Posterior cingulate gyrus (tissue), 11 donors: Measurements from ENCODE around the gene PDIA2.

Experiments used
- DNase-seq, 10 donors: peaks; one replicate each; pipeline versions ENCODE4 v3.0.0 to v3.0.0-alpha.2; 2020 to 2021; ENCODE audit warnings: mixed read lengths in 3 of 10
- intact Hi-C: fragments of 100-400 bp; cut with DNase I; formaldehyde crosslinking; loops from one replicate; pipeline ENCODE4 v1.15.1; 2023

Gene PDIA2

GRCh38 chr16:291539-291938, 8.6 kb downstream of the PDIA2 start:
- intact Hi-C loops, result no loop called here
- no peak for DNase-seq

GRCh38 chr16:293043-293775, 10.2 kb downstream of the PDIA2 start:
- DNase-seq, result peak in 1 of 10 donors; percentile 85
- intact Hi-C loops, result no loop called here

DNA sequence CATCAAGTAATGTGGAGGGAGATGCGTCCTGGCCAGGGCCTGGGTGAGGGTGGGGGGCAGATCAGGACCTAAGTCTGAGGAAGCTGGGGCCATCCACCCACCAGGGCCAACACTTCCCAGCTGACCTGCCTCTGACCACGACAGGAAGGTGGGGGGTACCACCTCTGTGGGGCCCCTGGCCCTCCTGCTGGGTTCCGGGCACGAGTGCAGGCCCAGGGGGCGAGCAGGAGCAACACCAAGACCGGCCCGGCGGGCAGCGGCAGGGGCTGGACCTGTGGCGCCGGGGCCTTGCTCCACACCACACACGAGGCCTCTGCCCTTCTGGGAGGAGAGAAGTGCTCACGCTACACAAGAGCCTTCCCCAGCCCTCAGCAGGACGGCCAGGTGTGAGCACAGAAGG, 13.3 kb downstream of the PDIA2 start:
- DNase-seq, result no peak
- intact Hi-C loops, result no loop called here

- intact Hi-C loops, result no loop called here
- peak in 1 of 10 donors; percentile 80 for DNase-seq
Measured at GRCh38 chr16:296806-297510, 14.0 kb downstream of the PDIA2 start.

GRCh38 chr16:297832-298231, 14.9 kb downstream of the PDIA2 start:
- intact Hi-C loops, result no loop called here
- peak in 1 of 10 donors; percentile 82 for DNase-seq

GRCh38 chr16:301235-301634, 18.3 kb downstream of the PDIA2 start:
- intact Hi-C loops, result no loop called here
- DNase-seq, result no peak

DNA sequence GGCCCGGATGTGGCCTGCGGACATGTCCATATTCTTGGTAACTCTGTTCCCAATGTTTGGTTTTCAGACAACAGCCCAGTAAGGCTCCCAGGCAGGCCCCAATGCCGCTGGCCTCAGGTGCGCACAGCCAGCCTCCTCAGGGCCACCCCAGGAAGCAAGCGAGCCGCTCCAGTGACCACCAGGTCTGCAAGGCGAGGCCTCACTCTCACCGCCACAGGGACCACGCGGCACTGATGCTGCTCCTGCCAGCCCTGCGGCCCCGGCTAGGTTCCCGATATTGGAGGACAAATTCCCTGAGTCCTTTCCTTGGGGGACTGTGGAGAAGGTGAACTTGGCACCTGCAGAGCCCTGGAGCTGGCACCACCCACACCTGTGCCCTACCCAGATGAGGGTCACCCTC, 19.0 kb downstream of the PDIA2 start:
- intact Hi-C loops, result no loop called here

DNA sequence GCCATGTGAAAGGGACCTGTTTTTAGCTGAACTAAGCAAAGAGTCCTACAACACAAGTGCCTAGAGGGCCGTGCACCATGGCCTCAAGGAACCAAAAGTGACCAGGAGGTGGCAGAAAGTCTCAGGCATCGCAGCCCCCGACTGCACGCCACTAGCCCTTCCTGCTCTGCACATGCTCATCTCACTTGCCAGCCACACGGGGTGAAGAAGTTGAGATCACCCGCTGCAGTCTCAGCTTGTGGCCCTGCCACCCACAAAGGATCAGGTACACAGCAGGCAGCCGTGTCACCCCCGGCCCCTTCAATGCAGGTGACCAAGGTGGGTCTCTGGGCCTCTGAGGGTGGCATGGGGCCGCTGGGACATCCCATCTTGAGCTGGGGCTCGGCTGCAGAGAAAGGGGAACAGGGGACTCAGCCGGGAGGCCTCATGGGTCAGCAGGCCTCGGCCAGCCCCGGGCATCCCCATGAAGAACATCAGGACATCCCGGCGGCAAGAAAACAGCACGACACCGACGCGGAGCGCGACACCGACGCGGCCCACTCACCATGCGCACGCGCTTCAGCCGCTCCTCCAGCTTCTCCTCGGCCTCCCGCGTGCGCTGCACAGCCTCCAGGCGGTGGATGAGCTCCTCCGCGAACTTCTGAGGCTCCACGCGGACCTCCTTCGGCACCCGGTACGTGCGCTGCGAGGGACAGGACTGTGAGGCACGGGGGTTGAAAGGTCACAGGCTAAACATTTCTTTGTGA, 21.0 kb downstream of the PDIA2 start:
- peak in 1 of 10 donors; percentile 77 for DNase-seq

More for the DNA sequence above, 19.0 kb downstream of the PDIA2 start:
- DNase-seq, result peak in 1 of 10 donors; percentile 78

GRCh38 chr16:305916-306626, 23.1 kb downstream of the PDIA2 start:
- peak in 3 of 10 donors; percentile 32 to 83 (median 51) for DNase-seq
- intact Hi-C loops, result no loop called here

More for the DNA sequence above, 21.0 kb downstream of the PDIA2 start:
- intact Hi-C loops, result no loop called here

- intact Hi-C loops, result no loop called here
- DNase-seq, result peak in 7 of 10 donors; percentile 46 to 93 (median 69)
Measured at GRCh38 chr16:306911-307370, 24.0 kb downstream of the PDIA2 start.

GRCh38 chr16:307691-308312, 24.8 kb downstream of the PDIA2 start:
- DNase-seq, result no peak
- intact Hi-C loops, result no loop called here

DNA sequence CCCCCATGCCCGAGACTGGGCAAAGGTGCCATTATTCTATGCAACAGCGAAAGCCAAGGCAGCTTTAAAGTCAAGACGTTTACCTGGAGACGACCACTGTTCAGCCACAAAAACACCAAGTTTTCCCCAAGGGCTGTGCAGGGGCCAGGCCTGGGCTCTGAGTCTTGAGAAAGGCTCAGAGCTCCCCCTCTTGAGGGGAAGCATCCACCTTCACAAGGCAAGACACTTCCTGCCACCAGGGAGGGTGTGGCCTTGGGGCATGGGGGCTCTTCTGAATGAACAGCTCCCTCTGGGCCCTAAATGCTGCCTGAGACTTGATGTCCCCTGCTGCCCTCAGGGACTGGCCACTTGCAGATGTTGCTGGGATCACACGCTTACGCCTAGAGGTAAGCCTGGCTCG, 26.5 kb downstream of the PDIA2 start:
- no peak for DNase-seq
- intact Hi-C loops, result no loop called here

DNA sequence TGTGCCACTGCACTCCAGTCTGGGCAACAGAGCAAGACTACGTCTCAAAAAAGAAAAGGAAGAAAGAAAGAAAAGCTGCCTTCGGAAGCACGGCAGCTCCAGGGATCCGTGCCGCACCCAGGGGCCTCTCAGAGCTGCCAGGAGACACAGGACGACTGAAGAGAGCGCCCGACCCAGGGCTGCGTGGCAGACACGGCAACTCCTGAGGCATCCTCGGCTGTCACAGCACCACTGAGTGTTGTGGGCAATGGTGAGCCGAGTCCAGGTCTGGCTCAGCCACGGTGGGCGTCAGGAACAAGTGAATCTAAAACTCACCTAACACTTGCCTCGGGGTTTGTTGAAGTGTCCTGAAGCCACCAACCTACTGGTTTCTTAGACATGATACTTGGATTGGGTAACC, 28.8 kb downstream of the PDIA2 start:
- no peak for DNase-seq
- intact Hi-C loops, result no loop called here

DNA sequence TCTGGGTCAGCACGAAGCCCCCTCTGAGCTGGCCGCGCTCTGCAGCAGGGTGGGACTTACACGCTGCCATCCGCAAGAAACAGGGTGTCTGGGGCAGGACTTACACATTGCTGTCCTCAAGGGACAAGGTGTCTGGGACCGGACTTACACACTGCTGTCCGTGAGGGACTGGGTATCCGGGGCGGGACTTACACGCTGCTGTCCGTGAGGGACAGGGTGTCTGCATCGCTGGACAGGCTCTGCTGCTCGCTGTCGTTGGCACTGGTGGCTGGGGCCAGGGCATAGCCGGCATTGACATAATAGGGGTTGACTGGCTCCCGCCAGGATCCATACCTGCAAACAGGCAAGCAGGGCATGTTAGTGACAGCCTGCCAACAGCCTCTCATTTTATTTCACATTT, 31.4 kb downstream of the PDIA2 start:
- peak in 1 of 10 donors; percentile 80 for DNase-seq
- intact Hi-C loops, result no loop called here

GRCh38 chr16:314795-315299, 31.9 kb downstream of the PDIA2 start:
- DNase-seq, result peak in 2 of 10 donors; percentile 17 to 34
- intact Hi-C loops, result no loop called here

DNA sequence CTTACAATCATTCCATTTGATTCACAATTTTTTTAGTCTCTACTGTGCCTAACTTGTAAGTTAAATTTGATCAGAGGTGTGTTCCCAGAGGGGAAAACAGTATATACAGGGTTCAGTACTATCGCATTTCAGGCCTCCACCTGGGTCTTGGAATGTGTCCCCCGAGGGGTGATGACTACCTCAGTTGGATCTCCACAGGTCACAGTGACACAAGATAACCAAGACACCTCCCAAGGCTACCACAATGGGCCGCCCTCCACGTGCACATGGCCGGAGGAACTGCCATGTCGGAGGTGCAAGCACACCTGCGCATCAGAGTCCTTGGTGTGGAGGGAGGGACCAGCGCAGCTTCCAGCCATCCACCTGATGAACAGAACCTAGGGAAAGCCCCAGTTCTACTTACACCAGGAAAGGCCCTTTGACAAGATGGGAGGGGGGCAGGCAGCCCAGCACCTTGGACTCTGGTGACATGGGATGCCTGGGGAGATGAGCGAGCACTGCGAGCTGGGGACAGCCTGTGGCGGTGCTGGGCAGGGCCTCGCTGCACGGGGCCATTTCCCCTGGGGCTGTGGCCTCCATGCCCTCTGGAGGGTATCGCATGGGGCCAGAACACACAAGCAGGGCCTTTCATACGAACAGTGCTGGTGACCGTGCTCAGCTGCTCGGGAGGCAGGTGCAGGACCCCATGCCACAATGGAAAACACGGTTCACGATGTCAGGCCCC, 33.9 kb downstream of the PDIA2 start:
- intact Hi-C loops, result no loop called here
- no peak for DNase-seq

GRCh38 chr16:317583-317982, 34.6 kb downstream of the PDIA2 start:
- no peak for DNase-seq
- intact Hi-C loops, result no loop called here

DNA sequence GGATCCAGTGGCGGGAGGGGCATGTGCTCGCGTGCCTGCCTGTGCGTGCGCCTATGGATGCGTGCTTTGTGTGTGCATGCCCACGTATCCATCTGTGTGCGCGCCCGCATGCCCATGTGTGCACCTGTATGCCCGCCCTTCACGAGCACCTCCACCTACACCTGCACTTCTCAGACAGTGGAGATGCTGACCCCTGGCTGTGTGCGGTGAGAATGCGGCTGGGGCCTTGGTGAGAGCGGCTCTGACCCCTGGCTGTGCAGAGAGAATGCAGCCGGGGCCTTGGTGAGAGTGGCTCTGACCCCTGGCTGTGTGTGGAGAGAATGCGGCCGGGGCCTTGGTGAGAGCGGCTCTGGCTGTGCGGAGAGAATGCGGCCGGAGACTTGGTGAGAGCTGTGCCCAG, 35.7 kb downstream of the PDIA2 start:
- DNase-seq, result no peak
- intact Hi-C loops, result no loop called here

- intact Hi-C loops, result no loop called here
- no peak for DNase-seq
Measured at GRCh38 chr16:320206-320605, 37.2 kb downstream of the PDIA2 start.
